Measurements from ENCODE around the gene SLC45A1. TPM values are rescaled to one million over a fixed set of nuclear protein-coding genes. Genes with fewer than 3 reads are reported as not detected.

Gene SLC45A1
- total and polyA plus RNA-seq, 8 donors = 1.1 to 3.0 (median 2.4) TPM; not detected in 3

DNA sequence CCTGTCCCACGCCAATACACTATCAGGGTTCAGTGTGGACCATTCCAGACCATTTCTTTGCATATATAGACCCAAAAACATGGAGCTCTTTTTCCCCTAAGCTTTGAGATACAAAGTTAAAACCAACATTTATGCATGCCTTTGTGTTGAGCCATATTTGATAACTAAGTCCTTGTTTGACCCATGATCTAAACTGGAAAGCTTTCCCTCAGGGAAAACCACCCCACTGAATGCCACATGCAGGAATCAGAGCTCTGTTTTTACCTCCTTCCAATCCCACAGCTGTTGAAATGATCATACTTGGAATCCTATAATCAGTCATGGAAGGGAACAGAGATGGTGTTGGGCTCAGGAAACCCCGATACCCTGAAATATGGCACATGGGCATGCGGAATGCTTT, 14.8 kb upstream of the SLC45A1 start:
- H3K27ac ChIP-seq = no peak overlapping the region
- 86 to 97% (median 95%) methylated on average over 3 of the region's 3 CpGs for WGBS, 5 donors
- no peaks in the 10 kb centered on the region for H3K27me3 ChIP-seq
- no peaks in the 10 kb centered on the region for H3K9me3 ChIP-seq
- TF ChIP-seq POLR2AphosphoS5 (IDR thresholded peaks at IDR 0.05) (no peak), POLR2A (IDR thresholded peaks at IDR 0.05) (no peak), EP300 (IDR thresholded peaks at IDR 0.05) (no peak)
- TF ChIP-seq, protein P1, sequence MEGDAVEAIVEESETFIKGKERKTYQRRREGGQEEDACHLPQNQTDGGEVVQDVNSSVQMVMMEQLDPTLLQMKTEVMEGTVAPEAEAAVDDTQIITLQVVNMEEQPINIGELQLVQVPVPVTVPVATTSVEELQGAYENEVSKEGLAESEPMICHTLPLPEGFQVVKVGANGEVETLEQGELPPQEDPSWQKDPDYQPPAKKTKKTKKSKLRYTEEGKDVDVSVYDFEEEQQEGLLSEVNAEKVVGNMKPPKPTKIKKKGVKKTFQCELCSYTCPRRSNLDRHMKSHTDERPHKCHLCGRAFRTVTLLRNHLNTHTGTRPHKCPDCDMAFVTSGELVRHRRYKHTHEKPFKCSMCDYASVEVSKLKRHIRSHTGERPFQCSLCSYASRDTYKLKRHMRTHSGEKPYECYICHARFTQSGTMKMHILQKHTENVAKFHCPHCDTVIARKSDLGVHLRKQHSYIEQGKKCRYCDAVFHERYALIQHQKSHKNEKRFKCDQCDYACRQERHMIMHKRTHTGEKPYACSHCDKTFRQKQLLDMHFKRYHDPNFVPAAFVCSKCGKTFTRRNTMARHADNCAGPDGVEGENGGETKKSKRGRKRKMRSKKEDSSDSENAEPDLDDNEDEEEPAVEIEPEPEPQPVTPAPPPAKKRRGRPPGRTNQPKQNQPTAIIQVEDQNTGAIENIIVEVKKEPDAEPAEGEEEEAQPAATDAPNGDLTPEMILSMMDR (IDR thresholded peaks at IDR 0.05) = no peak
- intact Hi-C loops (cut with DNase I; ENCODE audit: low total_unique reads) = no loop called here
- peaks cover 0 to 4% (median 0%) of the 10 kb centered on the region in 4 donors for H3K4me1 ChIP-seq
- no peak overlapping the region for H3K4me3 ChIP-seq
- H3K36me3 ChIP-seq = no peaks in the 10 kb centered on the region
- DNase-seq = no peak

DNA sequence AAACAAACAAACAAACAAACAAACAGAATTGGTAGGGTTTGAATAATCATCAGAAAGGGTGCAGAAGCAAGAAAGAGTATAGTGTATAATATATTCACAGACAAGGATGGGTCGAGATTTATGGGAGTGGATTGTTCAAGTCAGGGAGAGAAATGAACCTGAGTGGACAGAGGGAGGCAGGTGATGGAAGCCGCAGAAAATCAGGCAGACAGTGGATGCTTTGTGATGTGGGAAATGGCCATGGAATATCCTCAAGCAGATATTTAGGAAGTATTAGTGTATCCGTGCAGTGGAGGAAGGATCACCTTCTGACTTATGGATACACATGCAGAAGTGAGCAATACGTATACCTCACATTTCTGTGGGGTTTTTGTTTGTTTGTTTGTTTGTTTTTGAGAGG, 14.0 kb upstream of the SLC45A1 start:
- Histone ChIP-seq H3K27ac (no peak overlapping the region), H3K4me1 (peaks cover 0 to 4% (median 0%) of the 10 kb centered on the region in 4 donors), H3K9me3 (no peaks in the 10 kb centered on the region), H3K27me3 (no peaks in the 10 kb centered on the region), H3K36me3 (no peaks in the 10 kb centered on the region), H3K4me3 (no peak overlapping the region)
- TF ChIP-seq, protein P1 (IDR thresholded peaks at IDR 0.05) = no peak
- no peak for TF ChIP-seq EP300 (IDR thresholded peaks at IDR 0.05)
- TF ChIP-seq POLR2AphosphoS5 (IDR thresholded peaks at IDR 0.05) = no peak
- no peak for TF ChIP-seq POLR2A (IDR thresholded peaks at IDR 0.05)
- DNase-seq = no peak
- intact Hi-C loops (cut with DNase I; ENCODE audit: low total_unique reads) = no loop called here
- 91 to 95% (median 92%) methylated on average over 4 of the region's 4 CpGs for WGBS, 5 donors

DNA sequence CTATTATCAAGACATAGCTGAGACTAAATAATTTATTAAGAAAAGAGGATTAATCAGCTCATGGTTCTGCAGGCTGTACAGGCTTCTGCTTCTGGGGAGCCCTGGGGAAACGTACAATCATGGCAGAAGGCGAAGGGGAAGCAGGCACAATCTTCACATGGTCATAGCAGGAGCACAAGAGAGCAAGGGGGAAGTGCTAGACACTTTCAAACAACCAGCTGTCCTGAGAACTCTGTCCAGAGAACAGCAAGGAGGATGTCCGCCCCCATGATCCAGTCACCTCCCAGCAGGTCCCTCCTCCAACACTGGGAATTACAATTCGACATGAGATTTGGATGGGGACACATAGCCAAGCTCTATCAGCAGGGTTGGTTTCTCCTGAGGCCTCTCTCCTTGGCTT, 10.3 kb upstream of the SLC45A1 start:
- H3K9me3 ChIP-seq = peaks cover 0 to 5% (median 0%) of the 10 kb centered on the region in 4 donors
- H3K36me3 ChIP-seq = no peaks in the 10 kb centered on the region
- H3K4me3 ChIP-seq = no peak overlapping the region
- H3K27me3 ChIP-seq = no peaks in the 10 kb centered on the region
- no peak overlapping the region for H3K27ac ChIP-seq
- H3K4me1 ChIP-seq = peaks cover 3 to 11% (median 6%) of the 10 kb centered on the region in 4 donors
- no peak for DNase-seq
- no peak for TF ChIP-seq POLR2A (IDR thresholded peaks at IDR 0.05)
- TF ChIP-seq, protein P1 (IDR thresholded peaks at IDR 0.05) = no peak
- no peak for TF ChIP-seq POLR2AphosphoS5 (IDR thresholded peaks at IDR 0.05)
- no peak for TF ChIP-seq EP300 (IDR thresholded peaks at IDR 0.05)
- intact Hi-C loops (cut with DNase I; ENCODE audit: low total_unique reads) = no loop called here
- 68 to 82% (median 77%) methylated on average over 4 of the region's 4 CpGs for WGBS, 5 donors

DNA sequence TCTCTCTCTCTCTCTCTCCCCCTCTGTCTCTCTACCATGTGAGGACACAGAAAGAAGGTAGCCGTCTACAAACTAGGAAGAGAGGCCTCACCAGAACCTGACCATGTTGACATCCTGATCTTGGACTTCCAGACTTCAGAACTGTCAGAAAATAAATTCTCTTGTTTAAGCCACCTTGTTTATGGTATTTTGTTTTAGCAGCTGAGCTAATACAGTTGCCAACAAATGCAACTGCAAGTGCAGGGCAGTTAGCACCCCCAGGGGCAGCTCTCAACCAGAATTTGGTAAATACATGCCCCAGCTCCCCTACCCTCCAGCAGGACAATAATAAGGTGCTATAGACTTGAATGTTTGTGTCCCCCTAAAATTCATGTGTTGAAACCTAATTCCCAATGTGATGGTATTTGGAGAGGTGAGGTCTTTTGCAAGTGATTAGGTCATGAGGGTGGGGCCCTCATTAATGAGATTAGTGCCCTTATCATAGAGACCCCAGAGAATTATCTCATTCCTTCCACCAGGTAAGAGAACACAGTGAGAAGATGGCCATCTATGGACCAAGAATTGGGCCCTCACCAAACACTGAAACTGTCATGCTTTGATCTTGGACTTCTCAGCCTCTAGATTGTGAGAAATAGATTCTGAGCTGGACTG, 6.7 kb upstream of the SLC45A1 start:
- H3K36me3 ChIP-seq = no peaks in the 10 kb centered on the region
- no peak overlapping the region for H3K4me3 ChIP-seq
- peaks cover 0 to 11% (median 0%) of the 10 kb centered on the region in 3 donors for H3K27me3 ChIP-seq
- no peak for DNase-seq
- H3K9me3 ChIP-seq = peaks cover 0 to 5% (median 0%) of the 10 kb centered on the region in 4 donors
- H3K27ac ChIP-seq = peak overlapping the region in 3 of 5 donors; percentile 37 to 55 (median 43)
- TF ChIP-seq POLR2A (IDR thresholded peaks at IDR 0.05) (no peak), POLR2AphosphoS5 (IDR thresholded peaks at IDR 0.05) (no peak), EP300 (IDR thresholded peaks at IDR 0.05) (no peak)
- TF ChIP-seq, protein P1 (IDR thresholded peaks at IDR 0.05) = no peak
- WGBS, 5 donors = 52 to 96% (median 86%) methylated on average over 1 of the region's 1 CpG
- H3K4me1 ChIP-seq = peaks cover 4 to 31% (median 19%) of the 10 kb centered on the region in 4 donors
- intact Hi-C loops (cut with DNase I; ENCODE audit: low total_unique reads) = loop anchor here (5.0 kb wide), 1 partner anchor 279 kb away; no protein-coding TSS in a partner anchor
